Loucy (cell line): ENCODE results near the gene PHTF2.

Source experiments
- H2AFZ ChIP-seq: fragments of 200-600 bp; sonication (generic); 2 replicates; pipeline ENCODE4 v1.6.0; 2016; ENCODE audit warnings: antibody characterized with exemption, mild to moderate bottlenecking, low read length, moderate library complexity
- H3F3A ChIP-seq: fragments of 200-600 bp; 2 replicates; pipeline ENCODE4 v1.6.0; 2016; ENCODE audit warnings: antibody characterized with exemption, low read depth, mild to moderate bottlenecking
- H3K27me3 ChIP-seq: fragments of 200-600 bp; sonication (generic); 2 replicates; pipeline ENCODE4 v1.6.1; 2014; ENCODE audit warnings: low read length, mild to moderate bottlenecking; ENCODE audit not compliant: insufficient read depth, poor library complexity, severe bottlenecking
- H3K36me3 ChIP-seq: fragments of 200-600 bp; sonication (generic); 2 replicates; pipeline ENCODE4 v1.6.1; 2016; ENCODE audit warnings: low read length; ENCODE audit not compliant: insufficient read depth
- H3K4me1 ChIP-seq: fragments of 200-600 bp; sonication (generic); 2 replicates; pipeline ENCODE4 v1.5.1; 2014; ENCODE audit warnings: low read length, mild to moderate bottlenecking; ENCODE audit not compliant: insufficient read depth, poor library complexity, severe bottlenecking
- H3K4me2 ChIP-seq: fragments of 200-600 bp; sonication (generic); 2 replicates; pipeline ENCODE4 v1.6.0; 2014; ENCODE audit warnings: antibody characterized with exemption, low read length, low read depth, mild to moderate bottlenecking; ENCODE audit not compliant: poor library complexity, severe bottlenecking
- H3K4me3 ChIP-seq: fragments of 200-600 bp; sonication (generic); 2 replicates; pipeline ENCODE4 v1.5.1; 2014; ENCODE audit warnings: low read length, mild to moderate bottlenecking, mixed read lengths; ENCODE audit not compliant: poor library complexity, severe bottlenecking
- H3K79me2 ChIP-seq: fragments of 200-600 bp; sonication (generic); 2 replicates; pipeline ENCODE4 v1.6.1; 2014; ENCODE audit warnings: low read length; ENCODE audit not compliant: insufficient read depth
- H3K9ac ChIP-seq: fragments of 200-600 bp; sonication (generic); 2 replicates; pipeline ENCODE4 v1.6.0; 2014; ENCODE audit warnings: mild to moderate bottlenecking, low read depth, low read length, moderate library complexity; ENCODE audit not compliant: poor library complexity, severe bottlenecking
- H3K9me2 ChIP-seq: fragments of 200-600 bp; sonication (generic); replicated peaks from 2 replicates; pipeline ENCODE4 v1.6.1; 2016; ENCODE audit warnings: low read depth, low read length, mixed read lengths
- H3K9me3 ChIP-seq: fragments of 200-600 bp; sonication (generic); 2 replicates; pipeline ENCODE4 v1.6.1; 2014; ENCODE audit warnings: mild to moderate bottlenecking, antibody characterized with exemption, low read length, low read depth; ENCODE audit not compliant: insufficient read depth
- H4K20me1 ChIP-seq: fragments of 200-600 bp; sonication (generic); 2 replicates; pipeline ENCODE4 v1.6.0; 2014; ENCODE audit warnings: antibody characterized with exemption, low read length, mild to moderate bottlenecking; ENCODE audit not compliant: insufficient read depth, poor library complexity, severe bottlenecking
- CTCF ChIP-seq: fragments of 200-600 bp; sonication (generic); conservative IDR thresholded peaks from 2 replicates; pipeline ENCODE4 v1.5.1; 2014; ENCODE audit warnings: mild to moderate bottlenecking, antibody characterized with exemption, low read length
- EZH2phosphoT487 ChIP-seq: fragments of 200-600 bp; IDR thresholded peaks from 2 replicates; pipeline ENCODE4 v1.6.1; 2018; ENCODE audit warnings: antibody characterized with exemption, mild to moderate bottlenecking, moderate library complexity, borderline replicate concordance

The PHTF2 gene

GRCh38 chr7:77786018-77786417 is 12.6 kb upstream of the PHTF2 start:
- no peak overlapping the region for H3K4me3 ChIP-seq
- no peak overlapping the region for H2AFZ ChIP-seq
- no peak overlapping the region for H3K4me2 ChIP-seq
- no peaks in the 10 kb centered on the region for H4K20me1 ChIP-seq
- TF ChIP-seq EZH2phosphoT487, result no peak
- TF ChIP-seq CTCF, result no peak
- H3K36me3 ChIP-seq, result peaks cover 26% of the 10 kb centered on the region; the same call in 1 of the 2 replicates
- H3K4me1 ChIP-seq, result no peaks in the 10 kb centered on the region
- H3K27me3 ChIP-seq, result no peaks in the 10 kb centered on the region
- no peak overlapping the region for H3K9ac ChIP-seq
- H3K9me2 ChIP-seq, result no peaks in the 10 kb centered on the region
- no peaks in the 10 kb centered on the region for H3K9me3 ChIP-seq
- no peaks in the 10 kb centered on the region for H3F3A ChIP-seq
- H3K79me2 ChIP-seq, result no peaks in the 10 kb centered on the region

GRCh38 chr7:77786741-77787140 is 11.8 kb upstream of the PHTF2 start:
- no peak overlapping the region for H3K4me2 ChIP-seq
- H2AFZ ChIP-seq, result no peak overlapping the region
- H3K9me3 ChIP-seq, result no peaks in the 10 kb centered on the region
- peaks cover 22% of the 10 kb centered on the region; the same call in 1 of the 2 replicates for H3K36me3 ChIP-seq
- H3K4me3 ChIP-seq, result no peak overlapping the region
- no peaks in the 10 kb centered on the region for H3F3A ChIP-seq
- H3K27me3 ChIP-seq, result no peaks in the 10 kb centered on the region
- H3K79me2 ChIP-seq, result no peaks in the 10 kb centered on the region
- no peak for TF ChIP-seq CTCF
- TF ChIP-seq EZH2phosphoT487, result no peak
- H3K9me2 ChIP-seq, result no peaks in the 10 kb centered on the region
- H3K4me1 ChIP-seq, result no peaks in the 10 kb centered on the region
- no peaks in the 10 kb centered on the region for H4K20me1 ChIP-seq
- H3K9ac ChIP-seq, result no peak overlapping the region

DNA sequence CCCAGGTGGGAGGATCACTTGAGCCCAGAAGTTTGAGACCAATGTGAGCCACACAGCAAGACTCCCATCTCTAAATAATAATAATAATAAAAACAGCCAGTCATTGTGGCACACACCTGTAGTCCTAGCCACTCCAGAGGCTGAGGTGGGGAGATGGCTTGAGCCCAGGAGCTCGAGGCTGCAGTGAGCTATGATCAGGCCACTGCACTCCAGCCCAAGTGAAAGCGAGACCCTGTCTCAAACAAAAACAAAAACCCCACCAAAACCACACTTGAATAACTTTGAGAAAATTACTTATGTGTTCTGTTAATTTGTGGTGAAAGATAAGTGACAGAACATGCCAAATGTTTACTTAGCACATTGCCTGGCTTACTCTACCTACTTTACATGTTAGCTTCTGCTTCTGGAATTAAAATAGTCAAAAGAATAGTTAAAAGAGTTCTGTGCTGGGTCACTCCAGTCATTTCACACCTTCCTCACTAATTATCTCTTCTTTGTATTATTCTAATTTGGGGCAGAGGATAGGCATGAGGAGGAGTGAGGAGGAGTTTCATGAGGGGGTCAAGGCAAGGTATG is 10.2 kb upstream of the PHTF2 start:
- no peaks in the 10 kb centered on the region for H3K79me2 ChIP-seq
- H3K36me3 ChIP-seq, result peaks cover 13% of the 10 kb centered on the region; the same call in 1 of the 2 replicates
- H3F3A ChIP-seq, result no peaks in the 10 kb centered on the region
- no peak overlapping the region for H2AFZ ChIP-seq
- H4K20me1 ChIP-seq, result no peaks in the 10 kb centered on the region
- no peaks in the 10 kb centered on the region for H3K27me3 ChIP-seq
- H3K4me3 ChIP-seq, result no peak overlapping the region
- no peak overlapping the region for H3K4me2 ChIP-seq
- no peaks in the 10 kb centered on the region for H3K4me1 ChIP-seq
- H3K9ac ChIP-seq, result no peak overlapping the region
- no peaks in the 10 kb centered on the region for H3K9me2 ChIP-seq
- TF ChIP-seq EZH2phosphoT487 (no peak), CTCF (no peak)
- H3K9me3 ChIP-seq, result no peaks in the 10 kb centered on the region
